ENCODE measurements around the gene TRIP11.
A peak's percentile ranks its signal among the peaks of the same experiment; 100 is the strongest.
"Not testable (repeated sequence)": the region's sequence is repeated elsewhere in the genome, so short reads cannot be mapped to it uniquely, and the experiment has no call there.

The TRIP11 gene

GRCh38 chr14:92039719-92040430, at the start of gene TRIP11:
TRIP11 (minus strand) TSS chr14:92040059; CDS start chr14:92039685, 374 bp downstream.
- no peaks in the 10 kb centered on the region for H3K9me3 ChIP-seq
- H3K27me3 ChIP-seq, result no peaks in the 10 kb centered on the region
- H3K36me3 ChIP-seq, result no peaks in the 10 kb centered on the region
- TF ChIP-seq CTCF (IDR thresholded peaks at IDR 0.05), result no peak
- peak within 1 kb of the TSS; percentile 80 to 90 for H3K4me3 ChIP-seq (ENCODE audit: low read depth in 1 of 2, low read length in 1 of 2)
- peaks cover 19 to 36% of the 10 kb centered on the region in 2 experiments for H3K4me1 ChIP-seq (ENCODE audit: control insufficient read depth in 1 of 2, insufficient read depth in 1 of 2, low read depth in 1 of 2, low read length in 1 of 2)
- peak within 1 kb of the TSS; percentile 88 for H3K27ac ChIP-seq

- no peak overlapping the region for H3K27ac ChIP-seq
- no peaks in the 10 kb centered on the region for H3K9me3 ChIP-seq
- TF ChIP-seq CTCF (IDR thresholded peaks at IDR 0.05), result no peak
- peaks cover 80% of the 10 kb centered on the region for H3K36me3 ChIP-seq
- H3K4me1 ChIP-seq (ENCODE audit: control insufficient read depth in 1 of 2, insufficient read depth in 1 of 2, low read depth in 1 of 2, low read length in 1 of 2), result no peaks in the 10 kb centered on the region
- no peak overlapping the region for H3K4me3 ChIP-seq (ENCODE audit: low read depth in 1 of 2, low read length in 1 of 2)
- H3K27me3 ChIP-seq, result no peaks in the 10 kb centered on the region
Measured at GRCh38 chr14:92088494-92088893, 48.6 kb upstream of the TRIP11 start.

GRCh38 chr14:92074555-92074954, 34.7 kb upstream of the TRIP11 start:
- Histone ChIP-seq H3K27me3 (no peaks in the 10 kb centered on the region), H3K36me3 (peaks cover 73% of the 10 kb centered on the region), H3K4me3 (ENCODE audit: low read depth in 1 of 2, low read length in 1 of 2) (no peak overlapping the region), H3K27ac (no peak overlapping the region), H3K9me3 (no peaks in the 10 kb centered on the region), H3K4me1 (ENCODE audit: control insufficient read depth in 1 of 2, insufficient read depth in 1 of 2, low read depth in 1 of 2, low read length in 1 of 2) (peaks cover 0 to 6% of the 10 kb centered on the region in 2 experiments)
- TF ChIP-seq CTCF (IDR thresholded peaks at IDR 0.05), result no peak

GRCh38 chr14:92058006-92058917, 18.4 kb upstream of the TRIP11 start:
- H3K27ac ChIP-seq, result no peak overlapping the region
- peaks cover 36% of the 10 kb centered on the region for H3K36me3 ChIP-seq
- no peak for TF ChIP-seq CTCF (IDR thresholded peaks at IDR 0.05)
- H3K27me3 ChIP-seq, result no peaks in the 10 kb centered on the region
- H3K4me1 ChIP-seq (ENCODE audit: control insufficient read depth in 1 of 2, insufficient read depth in 1 of 2, low read depth in 1 of 2, low read length in 1 of 2), result no peaks in the 10 kb centered on the region
- H3K9me3 ChIP-seq, result no peaks in the 10 kb centered on the region
- H3K4me3 ChIP-seq (ENCODE audit: low read depth in 1 of 2, low read length in 1 of 2), result no peak overlapping the region

GRCh38 chr14:92049781-92050180, 9.9 kb upstream of the TRIP11 start:
- H3K27ac ChIP-seq, result no peak overlapping the region
- no peaks in the 10 kb centered on the region for H3K4me1 ChIP-seq (ENCODE audit: control insufficient read depth in 1 of 2, insufficient read depth in 1 of 2, low read depth in 1 of 2, low read length in 1 of 2)
- H3K9me3 ChIP-seq, result peaks cover 4% of the 10 kb centered on the region
- no peak for TF ChIP-seq CTCF (IDR thresholded peaks at IDR 0.05)
- no peaks in the 10 kb centered on the region for H3K27me3 ChIP-seq
- H3K4me3 ChIP-seq (ENCODE audit: low read depth in 1 of 2, low read length in 1 of 2), result no peak overlapping the region
- peaks cover 3% of the 10 kb centered on the region for H3K36me3 ChIP-seq

GRCh38 chr14:92049221-92049620, 9.4 kb upstream of the TRIP11 start:
- not testable (repeated sequence) for H3K4me3 ChIP-seq (ENCODE audit: low read depth in 1 of 2, low read length in 1 of 2); H3K27me3 ChIP-seq; H3K9me3 ChIP-seq; H3K4me1 ChIP-seq (ENCODE audit: control insufficient read depth in 1 of 2, insufficient read depth in 1 of 2, low read depth in 1 of 2, low read length in 1 of 2); H3K36me3 ChIP-seq; H3K27ac ChIP-seq

GRCh38 chr14:92045904-92046303, 6.0 kb upstream of the TRIP11 start:
- H3K27ac ChIP-seq; H3K36me3 ChIP-seq; H3K9me3 ChIP-seq; H3K4me1 ChIP-seq (ENCODE audit: control insufficient read depth in 1 of 2, insufficient read depth in 1 of 2, low read depth in 1 of 2, low read length in 1 of 2); H3K4me3 ChIP-seq (ENCODE audit: low read depth in 1 of 2, low read length in 1 of 2); H3K27me3 ChIP-seq: not testable (repeated sequence)

- H3K36me3 ChIP-seq; H3K9me3 ChIP-seq; H3K27ac ChIP-seq; H3K4me3 ChIP-seq (ENCODE audit: low read depth in 1 of 2, low read length in 1 of 2); H3K27me3 ChIP-seq: not testable (repeated sequence)
- peaks cover 19 to 36% of the 10 kb centered on the region in 2 experiments for H3K4me1 ChIP-seq (ENCODE audit: control insufficient read depth in 1 of 2, insufficient read depth in 1 of 2, low read depth in 1 of 2, low read length in 1 of 2)
Measured at GRCh38 chr14:92041766-92042165, 1.9 kb upstream of the TRIP11 start.
